H1 (cell line): ENCODE results near the gene GRIA4. TPM values are rescaled to one million over a fixed set of nuclear protein-coding genes. Genes with fewer than 3 reads are reported as not detected.

Experiments used
- ASH2L ChIP-seq: fragments of 200-600, 300-600 bp; sonication (generic); IDR thresholded peaks from one replicate; pipeline ENCODE4 v1.7.1; 2017; ENCODE audit warnings: low read length
- CHD2 ChIP-seq: IDR thresholded peaks from 2 replicates; pipeline ENCODE4 v1.6.1; 2012; ENCODE audit warnings: low read length, improper control_type of control experiment
- CTCF ChIP-seq, 3 experiments: IDR thresholded peaks; 1 replicate in 2 of 3; 2 replicates in 1 of 3; pipeline versions ENCODE4 v1.5.1 to v1.6.1; 2011; ENCODE audit warnings: low read length in 3 of 3, mild to moderate bottlenecking in 3 of 3, inconsistent platforms in 2 of 3, low read depth in 1 of 3, moderate library complexity in 1 of 3; ENCODE audit not compliant: insufficient read depth in 1 of 3; ENCODE audit errors: control extremely low read depth in 1 of 3
- EP300 ChIP-seq, 2 experiments: IDR thresholded peaks; 1 replicate in 1 of 2; 2 replicates in 1 of 2; pipeline ENCODE4 v1.6.1; 2011 to 2012; ENCODE audit warnings: low read depth in 2 of 2, low read length in 2 of 2, mild to moderate bottlenecking in 2 of 2, borderline replicate concordance in 1 of 2, inconsistent platforms in 1 of 2, moderate library complexity in 1 of 2
- EZH2 ChIP-seq: fragments of 200-600 bp; sonication (generic); IDR thresholded peaks from 2 replicates; pipeline ENCODE4 v1.7.1; 2012; ENCODE audit warnings: low read depth, mild to moderate bottlenecking, moderate library complexity, low read length, inconsistent platforms; ENCODE audit not compliant: severe bottlenecking
- FOSL1 ChIP-seq: IDR thresholded peaks from 2 replicates; pipeline ENCODE4 v1.6.1; 2011; ENCODE audit warnings: mild to moderate bottlenecking, low read depth, low read length, moderate library complexity; ENCODE audit not compliant: insufficient read depth
- GTF2F1 ChIP-seq: IDR thresholded peaks from 2 replicates; pipeline ENCODE4 v1.6.1; 2012; ENCODE audit warnings: low read depth, low read length, improper control_type of control experiment, borderline replicate concordance
- HDAC2 ChIP-seq, 2 experiments: fragments of 300-600 bp in 1 of 2; sonication (generic) in 1 of 2; IDR thresholded peaks; 2 replicates each; pipeline ENCODE4 v1.6.1; 2011 to 2012; ENCODE audit warnings: low read depth in 2 of 2, low read length in 2 of 2, mild to moderate bottlenecking in 2 of 2, moderate library complexity in 2 of 2, borderline replicate concordance in 1 of 2, inconsistent platforms in 1 of 2
- JUN ChIP-seq: IDR thresholded peaks from 2 replicates; pipeline ENCODE4 v1.6.1; 2011; ENCODE audit warnings: low read depth, mild to moderate bottlenecking, improper control_type of control experiment, low read length
- MAFK ChIP-seq: IDR thresholded peaks from 2 replicates; pipeline ENCODE4 v1.6.1; 2012; ENCODE audit warnings: low read depth, mild to moderate bottlenecking, improper control_type of control experiment, low read length
- NRF1 ChIP-seq: IDR thresholded peaks from 2 replicates; pipeline ENCODE4 v1.6.1; 2011; ENCODE audit warnings: mild to moderate bottlenecking, low read depth, low read length, improper control_type of control experiment
- RNF2 ChIP-seq: fragments of 200-900, 300-1000 bp; sonication (generic); IDR thresholded peaks from 2 replicates; pipeline ENCODE4 v1.7.1; 2016; ENCODE audit warnings: borderline replicate concordance, low read depth, mild to moderate bottlenecking, antibody characterized with exemption, low read length; ENCODE audit not compliant: poor library complexity, severe bottlenecking; ENCODE audit errors: missing control alignments
- RXRA ChIP-seq: IDR thresholded peaks from 2 replicates; pipeline ENCODE4 v1.6.1; 2011; ENCODE audit warnings: low read depth, mild to moderate bottlenecking, low read length, moderate library complexity; ENCODE audit not compliant: insufficient read depth
- TAF1 ChIP-seq: IDR thresholded peaks from 2 replicates; pipeline ENCODE4 v1.6.1; 2011; ENCODE audit warnings: mild to moderate bottlenecking, low read depth, low read length
- YY1 ChIP-seq: IDR thresholded peaks from 2 replicates; pipeline ENCODE4 v1.6.1; 2011; ENCODE audit warnings: low read depth, mild to moderate bottlenecking, low read length
- polyA plus RNA-seq, 7 experiments: library from polyadenylated mRNA; depleted of rRNA in 3 of 7; stranded (reverse) in 5 of 7; unstranded in 2 of 7; fragments of >200 nt in 5 of 7; fragments of 200-250 nt in 2 of 7; gene quantifications; 1 replicate in 5 of 7; 2 replicates in 1 of 7; 4 replicates in 1 of 7; pipeline versions ENCODE4 v1.2.1 to v1.2.3, GENCODE V29; 2011 to 2013; ENCODE audit warnings: missing spikeins in 2 of 7, mixed read lengths in 2 of 7
- total RNA-seq: library from RNA; stranded (reverse); fragmentation: NEBNext Ultra II Directional; extraction: Animal tissue kit (Norgen Biotek cat#: 25700); gene quantifications from 2 replicates; pipeline ENCODE4 v1.2.1, GENCODE V29; 2021

Gene GRIA4
- total and polyA plus RNA-seq, 2 of the 8 experiments (the other 6 are each of a cell fraction or from before 2014, with no cell fraction given) = 12.5 to 21.8 TPM

- TF ChIP-seq EP300 (IDR thresholded peaks at IDR 0.05; ENCODE audit: borderline replicate concordance in 1 of 2, low read depth in 2 of 2, low read length in 2 of 2) (no peak), MAFK (no peak), FOSL1 (no peak), NRF1 (no peak), RNF2 (no peak), CHD2 (no peak), JUN (no peak), TAF1 (no peak), CTCF (IDR thresholded peaks at IDR 0.05; ENCODE audit: control extremely low read depth in 1 of 3, insufficient read depth in 1 of 3, low read depth in 1 of 3, low read length in 3 of 3) (peak in 1 of 3 experiments; percentile 2; a peak in 1 of 4 replicates), EZH2 (no peak), RXRA (no peak), ASH2L (peak; percentile 96), HDAC2 (IDR thresholded peaks at IDR 0.05; ENCODE audit: borderline replicate concordance in 1 of 2, low read depth in 2 of 2, low read length in 2 of 2) (no peak), YY1 (0 out of 2 replicates have a peak, but pooled peaks have one; percentile 4), GTF2F1 (no peak)
Measured at GRCh38 chr11:105609832-105610781, at the start of gene GRIA4 (continued).
